Measurements from ENCODE around the gene BRIP1.

BRIP1 gene

DNA sequence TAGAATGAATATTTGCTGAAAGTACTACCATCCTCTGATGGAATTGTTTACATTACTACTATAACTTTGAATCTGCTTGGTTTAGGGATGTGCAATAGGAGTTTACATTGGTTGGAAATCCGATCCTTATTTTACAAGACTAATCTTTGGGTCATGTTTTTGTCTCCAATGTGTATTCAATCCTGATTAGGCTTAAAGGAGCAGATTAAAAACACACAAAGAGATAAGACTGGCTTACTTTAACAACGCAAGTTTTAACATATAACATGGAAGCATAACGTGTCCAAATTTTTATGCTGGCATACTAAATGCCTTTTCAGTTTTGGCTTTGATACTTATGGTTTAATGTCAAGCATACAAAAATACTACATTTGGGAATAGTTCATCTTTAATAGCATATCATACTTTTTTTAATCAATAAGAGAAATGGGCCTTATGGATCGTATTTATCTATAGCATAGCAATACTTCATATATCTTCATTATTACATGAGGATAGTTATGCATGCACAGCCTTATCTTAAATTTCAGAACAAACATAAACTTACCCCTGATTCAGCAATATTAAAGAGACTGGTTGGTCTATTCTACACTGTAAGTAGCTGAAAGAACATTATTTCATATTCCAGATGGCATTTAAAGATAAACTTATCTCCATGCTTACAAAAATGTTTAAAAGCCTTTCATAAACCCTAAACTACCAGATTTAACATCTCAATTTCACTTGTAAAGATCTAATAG, 202.4 kb downstream of the BRIP1 start:
- DNase-seq (ENCODE audit: low spot score): no peak

DNA sequence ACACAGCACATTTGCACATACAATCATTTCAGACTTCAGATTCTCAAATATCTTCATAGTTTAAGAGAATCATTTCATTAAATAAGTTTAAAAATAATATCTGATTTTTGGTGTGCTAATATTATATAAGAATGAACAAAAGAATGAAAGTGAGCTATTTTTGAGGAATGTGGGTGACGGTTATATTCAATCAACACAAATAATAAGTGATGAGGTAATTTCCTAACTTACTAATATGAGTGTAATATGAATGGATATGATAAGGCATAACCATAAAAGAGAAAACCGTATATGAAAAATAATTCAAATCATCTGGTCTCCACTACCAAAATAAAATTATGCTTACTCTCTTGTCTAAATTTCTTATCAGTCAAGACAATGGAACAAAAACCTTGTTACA, 203.9 kb downstream of the BRIP1 start:
- DNase-seq (ENCODE audit: low spot score): no peak

DNA sequence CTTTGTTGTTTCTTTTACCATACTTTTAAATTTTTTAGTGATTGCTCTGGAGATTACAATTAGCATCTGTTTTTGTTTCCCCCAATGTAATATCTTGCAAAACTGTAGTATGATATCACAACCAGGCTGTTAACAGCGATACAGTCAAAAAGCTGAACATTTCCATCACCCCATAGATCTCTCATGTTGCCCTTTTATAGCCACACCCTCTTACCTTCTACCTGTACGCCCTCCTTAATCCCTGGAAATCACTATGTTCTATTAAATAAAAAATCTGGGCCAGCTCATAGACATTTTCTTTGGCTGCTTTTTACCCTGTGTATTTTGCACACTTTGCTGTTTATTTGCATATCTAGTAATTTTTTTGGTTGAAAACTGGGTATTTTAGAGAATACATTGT, 205.1 kb downstream of the BRIP1 start:
- no peak for DNase-seq (ENCODE audit: low spot score)

DNA sequence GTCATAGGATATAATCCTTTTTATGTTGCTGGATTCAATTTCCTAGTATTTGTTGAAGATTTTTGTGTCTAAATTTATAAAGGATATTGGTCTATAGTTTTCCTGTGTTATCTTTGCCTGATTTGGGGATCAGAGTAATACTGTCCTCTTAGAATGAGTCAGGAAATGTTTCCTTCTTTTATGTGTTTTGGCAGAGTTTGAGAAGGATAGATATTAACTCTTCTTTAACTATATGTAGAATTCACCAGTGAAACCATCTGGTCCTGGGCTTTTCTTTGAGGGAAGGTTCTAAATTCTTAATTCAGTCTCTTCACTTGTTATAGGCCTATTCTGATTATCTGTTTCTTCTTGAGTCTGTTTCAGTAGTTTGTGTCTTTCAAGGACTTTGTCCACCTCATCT, 206.0 kb downstream of the BRIP1 start:
- DNase-seq (ENCODE audit: low spot score): no peak

DNA sequence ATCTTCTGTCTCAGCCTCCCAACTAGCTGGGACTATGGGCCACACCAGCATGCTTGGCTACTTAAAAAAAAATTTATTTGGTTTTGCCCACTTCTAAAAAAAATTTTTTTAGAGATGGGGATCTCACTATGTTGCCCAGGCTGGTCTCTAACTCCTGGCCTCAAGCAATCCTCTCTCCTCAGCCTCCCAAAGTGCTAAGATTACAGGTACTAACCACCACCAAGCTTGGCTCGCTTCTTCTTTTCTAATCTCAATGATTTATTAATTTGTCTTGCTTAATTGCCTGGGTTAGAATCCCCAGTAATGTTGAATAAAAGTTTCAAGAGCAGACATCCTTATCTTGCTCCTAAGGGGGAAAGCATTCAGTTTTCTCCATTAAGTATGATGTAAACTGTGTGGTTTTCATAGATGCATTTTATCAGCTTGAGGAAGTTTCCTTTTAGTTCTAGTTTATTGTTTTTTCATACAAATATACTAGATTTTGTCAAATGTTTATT, 206.6 kb downstream of the BRIP1 start:
- no peak for DNase-seq (ENCODE audit: low spot score)

DNA sequence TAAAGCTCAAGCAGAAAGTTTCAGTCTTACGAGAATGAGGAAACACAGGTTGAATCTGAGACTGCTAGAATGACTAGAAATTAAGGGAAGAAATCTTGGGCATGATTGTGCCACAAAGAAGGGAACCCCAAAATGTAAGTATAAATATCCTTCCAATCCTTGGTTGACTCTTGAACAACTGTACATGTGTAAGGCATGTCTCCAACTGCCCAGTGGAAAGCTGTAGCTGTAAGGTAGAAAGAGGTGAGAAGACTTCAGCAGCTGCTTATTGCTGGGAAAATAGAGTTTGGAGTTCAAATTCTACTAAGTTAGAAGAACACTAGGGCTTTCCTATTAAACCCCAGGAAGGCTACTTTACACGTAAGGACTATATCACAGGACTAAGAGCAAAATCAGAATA, 212.6 kb downstream of the BRIP1 start:
- DNase-seq (ENCODE audit: low spot score): no peak

DNA sequence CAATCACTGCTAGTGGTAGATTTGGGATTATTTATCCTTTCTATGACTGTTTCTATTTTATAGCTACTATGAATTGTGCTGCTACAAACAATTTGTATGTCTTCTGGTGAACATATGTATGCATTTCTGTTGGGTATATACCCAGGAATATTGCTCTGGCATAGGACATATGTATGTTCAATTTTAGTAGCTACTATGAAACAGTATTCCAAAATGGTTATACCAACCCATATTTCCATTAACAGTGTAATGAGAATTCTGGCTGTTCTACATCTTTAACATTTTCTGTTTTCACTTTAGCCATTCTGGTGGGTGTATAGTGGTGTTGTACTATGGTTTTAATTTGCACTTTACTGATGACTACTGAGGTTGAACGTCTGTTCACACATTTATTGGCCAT, 214.7 kb downstream of the BRIP1 start:
- DNase-seq (ENCODE audit: low spot score): no peak

DNA sequence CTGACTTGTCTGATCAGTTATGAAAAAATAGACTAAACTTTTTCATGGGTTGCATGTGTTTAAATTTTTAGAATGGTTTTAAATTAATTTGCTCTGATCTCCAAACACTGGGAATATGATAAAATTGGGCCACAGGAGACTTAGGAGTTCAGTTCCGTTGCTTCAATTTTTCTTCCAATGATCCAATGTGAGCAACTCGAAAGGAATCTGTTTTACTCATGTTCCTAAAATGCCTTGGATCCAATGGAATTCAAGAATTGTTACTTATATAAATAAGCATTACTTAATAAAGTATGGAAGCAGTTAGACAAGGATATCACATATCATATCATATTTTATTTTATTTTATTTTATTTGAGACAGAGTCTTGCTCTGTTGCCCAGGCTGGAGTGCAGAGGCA, 216.3 kb downstream of the BRIP1 start:
- no peak for DNase-seq (ENCODE audit: low spot score)

DNA sequence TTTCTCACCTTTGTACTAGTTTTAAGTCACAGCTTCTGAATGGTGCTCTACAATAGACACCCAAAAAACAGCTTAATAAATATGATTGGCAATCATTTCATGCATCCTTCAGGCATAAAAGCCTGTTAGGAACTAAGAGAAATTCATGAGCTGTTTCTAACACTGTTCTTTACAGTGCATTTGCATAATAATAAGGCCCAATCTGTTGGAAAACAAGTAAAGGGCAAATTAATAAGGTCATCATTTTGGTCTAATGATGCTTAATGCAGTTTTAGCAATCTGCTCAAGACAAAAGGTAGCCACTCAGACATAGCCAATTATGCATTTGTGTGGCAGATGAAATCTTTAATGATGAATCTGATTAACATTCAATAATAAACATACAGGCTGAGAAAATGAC, 216.8 kb downstream of the BRIP1 start:
- no peak for DNase-seq (ENCODE audit: low spot score)

DNA sequence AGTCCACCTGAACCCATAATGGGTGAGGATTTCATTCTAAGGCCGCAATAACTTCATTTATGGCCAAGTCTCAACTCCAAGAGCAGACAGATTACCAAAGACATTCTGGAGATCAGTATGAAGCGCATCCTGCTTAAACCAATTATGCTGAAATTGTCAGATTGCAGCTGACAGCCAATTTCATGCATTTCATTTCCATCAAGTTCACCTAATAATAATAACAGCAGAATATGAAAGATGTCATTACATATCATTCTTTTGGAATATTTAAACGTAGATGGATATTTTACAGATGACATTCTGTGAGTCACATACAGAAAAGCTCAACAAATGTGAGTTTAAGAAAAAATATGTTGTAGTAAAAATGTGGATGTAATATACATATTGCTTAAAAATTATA, 217.4 kb downstream of the BRIP1 start:
- no peak for DNase-seq (ENCODE audit: low spot score)

DNA sequence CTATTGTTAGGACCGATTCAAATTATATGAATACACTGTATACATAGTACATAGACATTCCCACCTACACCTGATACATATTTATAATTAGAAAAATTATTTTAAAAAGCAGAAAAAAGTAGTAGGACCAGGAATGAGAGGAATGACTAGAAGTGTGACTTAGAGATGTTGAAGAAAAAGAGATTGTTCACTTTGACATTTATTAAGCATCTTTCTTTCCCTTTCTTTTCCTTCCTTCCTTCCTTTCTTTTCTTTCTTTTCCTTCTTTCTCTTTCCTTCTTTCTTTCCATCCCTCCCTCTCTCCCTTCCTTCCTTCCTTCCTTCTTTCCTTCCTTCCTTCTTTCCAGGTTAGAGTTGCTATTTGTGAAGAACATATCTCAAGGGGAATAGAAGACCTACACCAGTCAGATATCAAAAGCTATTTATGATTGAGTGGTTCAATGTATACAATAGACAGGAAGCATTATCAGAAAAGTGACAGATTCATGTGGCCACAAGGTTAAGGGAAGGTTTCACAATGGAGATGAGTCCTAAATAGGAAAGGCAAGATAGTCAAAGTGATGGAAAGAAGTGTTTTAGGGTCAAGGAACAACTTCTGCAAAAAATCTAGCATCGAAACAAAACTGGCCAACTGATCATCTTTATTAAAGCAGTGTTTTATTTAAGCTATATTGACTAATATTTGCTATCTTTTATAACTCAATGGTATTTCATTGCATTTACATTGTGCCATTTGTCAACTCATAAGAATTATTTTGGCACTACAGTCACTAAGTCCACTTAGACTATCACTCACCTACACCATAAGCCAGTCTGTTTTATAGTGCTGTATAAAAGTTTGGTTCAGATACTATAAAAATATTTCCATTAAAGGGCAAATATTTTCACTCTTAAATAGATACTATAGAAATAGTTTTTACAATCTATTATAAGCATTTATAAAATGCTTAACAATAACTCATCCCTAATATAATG, 218.2 kb downstream of the BRIP1 start:
- DNase-seq (ENCODE audit: low spot score): no peak

DNA sequence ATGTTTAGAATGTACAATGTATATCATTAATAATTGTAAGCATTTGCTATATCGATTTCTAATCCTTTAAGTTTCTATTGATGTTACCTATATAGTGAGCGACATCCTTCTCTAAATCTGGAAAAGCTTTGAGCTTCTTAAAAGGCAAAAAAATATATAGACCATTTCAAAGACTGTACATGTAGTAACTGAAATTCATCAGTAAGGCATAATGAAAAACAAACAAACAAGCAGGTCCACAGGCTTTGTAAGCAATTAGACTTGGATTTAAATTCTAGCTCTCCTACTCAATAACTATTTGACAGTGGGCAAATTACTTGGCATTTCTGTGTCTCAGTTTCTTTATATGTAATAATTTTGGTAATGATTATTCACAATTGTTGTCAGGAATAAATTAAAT, 220.6 kb downstream of the BRIP1 start:
- DNase-seq (ENCODE audit: low spot score): no peak

DNA sequence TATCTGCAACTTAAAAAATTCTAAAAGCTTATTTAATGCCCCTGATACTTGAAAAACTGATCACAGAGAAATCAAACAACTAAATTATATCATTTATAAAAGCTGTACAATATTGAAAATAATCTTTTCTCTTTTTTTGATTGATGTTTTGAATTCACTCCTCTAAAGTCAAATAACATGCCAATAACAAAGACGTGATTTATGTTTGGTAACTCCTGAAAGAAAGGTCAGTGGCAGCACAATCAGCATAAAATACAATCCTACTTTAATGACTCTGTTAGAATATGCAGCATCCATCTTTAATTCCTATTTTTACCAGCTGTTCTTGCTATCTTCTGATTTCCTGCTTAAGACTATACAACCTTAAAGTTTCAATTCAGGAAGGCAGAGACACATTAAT, 221.6 kb downstream of the BRIP1 start:
- no peak for DNase-seq (ENCODE audit: low spot score)

DNA sequence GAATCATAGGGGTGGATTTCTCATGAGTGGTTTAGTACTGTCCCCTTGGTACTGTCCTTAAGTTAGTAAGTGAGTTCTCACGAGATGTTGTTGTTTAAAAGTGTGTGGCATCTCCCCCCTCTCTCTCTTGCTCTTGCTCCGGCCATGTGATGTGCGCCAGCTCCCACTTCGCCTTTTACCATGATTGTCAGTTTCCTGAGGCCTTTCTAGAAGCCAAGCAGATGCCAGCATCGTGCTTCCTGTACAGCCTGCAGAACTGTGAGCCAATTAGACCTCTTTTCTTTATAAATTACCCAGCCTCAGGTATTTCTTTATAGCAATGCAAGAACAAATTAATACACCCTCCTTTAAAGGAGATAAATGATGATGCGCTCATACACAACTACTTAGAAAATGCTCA, 222.2 kb downstream of the BRIP1 start:
- no peak for DNase-seq (ENCODE audit: low spot score)

DNA sequence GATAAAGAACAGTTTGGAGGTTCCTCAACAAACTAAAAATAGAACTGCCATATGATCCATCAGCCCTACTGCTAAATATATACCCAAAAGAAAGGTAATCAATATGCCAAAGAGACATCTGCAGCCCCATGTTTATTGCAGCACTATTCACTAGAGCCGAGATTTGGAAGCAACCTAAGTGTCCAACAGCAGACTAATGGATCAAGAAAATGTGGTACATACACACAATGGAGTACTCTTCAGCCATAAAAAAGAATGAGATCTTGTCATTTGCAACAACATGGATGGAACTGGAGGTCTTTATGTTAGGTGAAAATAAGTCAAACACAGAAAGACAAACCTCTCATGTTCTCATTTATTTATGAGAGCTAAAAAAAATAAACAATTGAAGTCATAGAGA, 223.5 kb downstream of the BRIP1 start:
- no peak for DNase-seq (ENCODE audit: low spot score)

DNA sequence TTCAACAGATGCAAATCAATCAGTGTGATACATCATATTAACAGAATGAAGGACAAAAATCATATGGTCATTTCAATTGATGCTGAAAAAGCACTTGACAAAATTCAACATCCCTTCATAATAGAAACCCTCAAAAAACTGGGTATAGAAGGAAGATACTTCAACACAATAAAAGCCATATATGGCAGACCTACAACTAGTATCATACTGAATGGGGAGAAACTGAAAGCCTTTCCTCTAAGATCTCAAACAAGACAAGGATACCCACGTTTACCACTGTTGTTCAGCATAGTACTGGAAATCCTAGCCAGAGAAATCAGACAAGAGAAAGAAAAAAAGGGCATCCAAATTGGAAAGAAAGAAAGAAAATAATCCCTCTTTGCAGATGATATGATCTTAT, 225.2 kb downstream of the BRIP1 start:
- no peak for DNase-seq (ENCODE audit: low spot score)

DNA sequence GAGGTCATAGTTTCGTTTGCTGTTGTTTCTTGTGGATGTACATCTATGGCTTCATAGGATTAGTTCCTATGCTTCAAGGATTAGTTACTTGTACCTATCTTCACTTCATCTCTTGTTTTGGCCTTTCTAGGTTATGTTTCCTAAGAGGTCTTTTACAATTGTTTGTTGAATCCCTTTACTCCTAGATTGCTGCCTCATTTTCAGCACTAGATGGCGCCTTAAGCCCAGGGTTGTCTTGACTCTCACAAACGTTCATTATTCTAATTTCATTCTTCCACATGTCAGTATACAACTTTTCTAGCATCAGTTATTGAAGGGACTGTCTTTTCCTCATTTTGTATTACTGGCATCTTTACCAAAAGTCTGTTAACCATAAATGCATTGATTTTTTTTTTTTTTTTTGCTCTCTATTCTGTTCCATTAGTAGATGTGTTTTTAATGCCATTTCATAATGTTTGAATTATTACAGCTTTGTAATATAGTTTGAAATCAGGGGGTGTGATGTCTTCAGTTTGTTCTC, 227.4 kb downstream of the BRIP1 start:
- DNase-seq (ENCODE audit: low spot score): peak; percentile 61

DNA sequence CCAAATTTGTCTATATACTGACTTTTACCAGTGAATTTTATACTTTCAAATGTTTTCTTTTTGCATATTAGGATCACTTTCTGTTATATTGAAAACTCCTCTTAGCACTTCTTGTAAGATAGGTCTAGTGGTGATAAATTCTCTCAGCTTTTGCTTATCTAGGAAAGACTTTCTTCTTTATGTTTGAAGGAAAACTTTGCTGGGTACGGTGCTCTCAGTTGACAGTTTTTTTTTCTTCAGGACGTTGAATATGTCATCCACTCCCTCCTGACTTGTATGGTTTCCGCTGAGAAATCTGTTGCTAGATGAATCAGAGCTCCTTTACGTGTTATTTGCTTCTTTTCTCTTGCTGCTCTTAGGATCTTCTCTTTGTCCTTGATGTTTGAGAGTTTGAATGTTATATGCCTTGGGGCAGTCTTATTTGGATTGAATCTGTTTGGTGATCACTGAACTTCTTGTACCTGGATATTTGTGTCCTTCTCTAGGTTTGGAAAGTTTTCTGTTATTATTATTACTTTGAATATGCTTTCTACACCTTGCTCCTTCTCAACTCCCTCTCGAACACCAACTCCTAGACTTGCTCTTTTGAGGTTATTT, 228.3 kb downstream of the BRIP1 start:
- no peak for DNase-seq (ENCODE audit: low spot score)

DNA sequence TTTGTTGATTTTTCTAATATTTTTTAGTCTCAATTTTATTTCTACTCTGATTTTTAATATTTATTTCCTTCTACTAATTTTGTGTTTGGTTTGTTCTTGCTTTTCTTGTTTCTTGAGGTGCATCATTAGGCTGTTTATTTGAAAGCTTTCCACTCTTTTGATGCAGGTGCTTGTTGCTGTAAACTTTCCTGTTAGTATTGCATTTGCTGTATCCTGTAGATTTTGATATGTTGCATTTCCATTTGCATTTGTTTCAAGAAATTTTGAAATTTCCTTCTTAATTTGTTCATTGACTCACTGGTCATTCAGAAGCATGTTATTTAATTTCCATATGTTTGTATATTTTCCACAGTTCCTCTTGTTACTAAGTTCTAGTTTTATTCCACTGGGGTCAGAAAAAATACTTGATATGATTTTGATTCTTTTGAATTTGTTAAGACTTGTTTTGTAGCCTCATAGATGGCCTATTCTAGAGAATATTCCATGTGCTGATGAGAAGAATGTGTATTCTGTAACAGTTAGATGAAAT, 229.3 kb downstream of the BRIP1 start:
- no peak for DNase-seq (ENCODE audit: low spot score)

DNA sequence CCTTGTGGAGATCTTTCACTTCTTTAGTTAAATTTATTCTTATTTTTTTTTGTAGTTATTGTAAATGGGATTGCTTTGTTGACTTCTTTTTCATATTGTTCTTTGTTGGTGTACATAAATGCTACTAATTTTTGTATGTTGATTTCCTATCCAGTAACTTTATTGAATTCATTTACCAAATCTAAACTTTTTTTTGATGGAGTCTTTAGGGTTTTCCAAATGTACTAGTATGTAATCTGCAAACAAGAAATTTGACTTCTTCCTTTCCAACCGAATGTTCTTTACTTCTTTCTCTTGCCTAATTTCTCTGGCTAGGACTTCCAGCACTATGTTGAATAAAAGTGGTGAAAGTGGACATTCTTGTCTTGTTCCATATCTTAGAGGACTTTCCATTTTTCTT, 230.5 kb downstream of the BRIP1 start:
- DNase-seq (ENCODE audit: low spot score): no peak

DNA sequence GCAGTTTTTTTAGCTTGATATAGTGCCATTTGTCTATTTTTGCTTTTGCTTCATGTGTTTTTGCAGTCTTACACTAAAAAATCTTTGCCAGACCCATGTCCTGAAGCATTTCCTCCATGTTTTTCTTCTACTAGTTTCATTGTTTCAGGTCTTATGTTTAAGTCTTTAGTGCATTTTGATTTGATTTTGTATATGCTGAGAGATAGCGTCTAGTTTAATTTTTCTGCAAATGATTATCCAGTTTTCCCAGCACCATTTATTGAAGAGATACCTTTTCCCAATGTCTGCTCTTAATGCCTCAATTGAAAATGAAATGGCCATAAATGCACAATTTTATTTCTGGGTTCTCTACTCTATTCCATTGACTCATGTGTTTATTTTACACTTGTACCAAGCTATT, 231.5 kb downstream of the BRIP1 start:
- no peak for DNase-seq (ENCODE audit: low spot score)

All from CD4-positive, alpha-beta T cell treated with Interleukin-2 at 100 ng/mL for 4 hours (primary cell).